PFSK-1 (cell line): ENCODE data around the gene TAT.

Source experiments
- FOXP2 ChIP-seq: optimal IDR thresholded peaks from 2 replicates; pipeline ENCODE3; 2011; ENCODE audit warnings: borderline replicate concordance, control low read depth, inconsistent platforms; ENCODE audit not compliant: insufficient read depth; ENCODE audit errors: extremely low read length, extremely low read depth
- POLR2AphosphoS5 ChIP-seq: IDR thresholded peaks from 2 replicates; pipeline ENCODE4 v1.6.1; 2012; ENCODE audit warnings: low read depth, mild to moderate bottlenecking, control low read depth, low read length, moderate library complexity
- REST ChIP-seq, 2 experiments: IDR thresholded peaks; 2 replicates each; pipeline versions ENCODE4 v1.6.1 to v1.8.0; 2011 to 2012; ENCODE audit warnings: low read depth in 2 of 2, low read length in 2 of 2, control low read depth in 1 of 2, inconsistent platforms in 1 of 2, mild to moderate bottlenecking in 1 of 2, moderate library complexity in 1 of 2; ENCODE audit not compliant: insufficient read depth in 1 of 2

DNA sequence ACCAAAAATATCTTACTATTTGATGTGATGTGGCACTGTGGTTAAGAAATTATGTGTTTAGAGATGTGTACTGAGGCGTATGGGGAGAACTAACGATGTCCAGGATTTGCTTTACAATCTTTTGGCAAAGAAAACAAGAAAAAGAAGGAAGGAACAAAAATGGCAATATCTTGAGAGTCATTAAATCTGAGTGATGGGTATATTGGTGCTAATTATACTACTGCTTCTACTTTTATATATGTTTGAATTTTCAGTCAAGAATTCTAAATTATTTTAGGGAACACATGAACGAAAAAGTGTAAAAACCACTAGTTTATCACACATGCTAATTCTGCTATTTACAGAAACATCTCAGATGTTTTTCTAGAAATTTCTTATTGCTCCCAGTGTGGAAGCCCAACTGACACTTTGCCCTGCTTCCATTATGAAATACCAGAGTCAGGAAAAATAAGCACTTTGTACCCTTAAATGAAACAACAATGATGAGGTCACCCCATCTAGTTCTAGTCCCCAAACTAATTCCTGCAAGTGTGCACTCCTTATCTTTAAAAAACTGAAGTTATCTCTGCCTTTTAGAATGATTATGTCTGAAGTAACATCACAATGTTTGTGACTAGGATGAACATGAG lies 18.8 kb downstream of the TAT start:
- TF ChIP-seq FOXP2 (no peak), REST (IDR thresholded peaks at IDR 0.05; ENCODE audit: insufficient read depth in 1 of 2, low read depth in 2 of 2, low read length in 2 of 2) (no peak), POLR2AphosphoS5 (no peak)
